ENCODE data around the gene PARS2. TPM values are rescaled to one million over a fixed set of nuclear protein-coding genes. Genes with fewer than 3 reads are reported as not detected.
A peak's percentile ranks its signal among the peaks of the same experiment; 100 is the strongest.

Gene PARS2
- total RNA-seq: 1 to 10 TPM; 3.7 to 5.6 (median 4.2) TPM
- 1 to 10 TPM in 1 of 2 donors, under 1 TPM in 1; 0.80 to 3.8 TPM for polyA plus RNA-seq
- long read RNA-seq, donor 1, transcript PARS2-201 (2 exons, 2,347 nt): major isoform, 7 of 8 reads
- long read RNA-seq, donor 1, partial matches to known transcripts: 0 of 8 reads
- long read RNA-seq, donor 1, other reads (novel, unspliced or antisense): 1 of 8 reads
- long read RNA-seq, donor 2, transcript PARS2-201 (2 exons, 2,347 nt): major isoform, 10 of 11 reads
- long read RNA-seq, donor 2, partial matches to known transcripts: 0 of 11 reads
- long read RNA-seq, donor 2, other reads (novel, unspliced or antisense): 1 of 11 reads
- long read RNA-seq, donor 3, transcript PARS2-201 (2 exons, 2,347 nt): major isoform, 13 of 16 reads
- long read RNA-seq, donor 3, partial matches to known transcripts: 0 of 16 reads
- long read RNA-seq, donor 3, other reads (novel, unspliced or antisense): 3 of 16 reads

DNA sequence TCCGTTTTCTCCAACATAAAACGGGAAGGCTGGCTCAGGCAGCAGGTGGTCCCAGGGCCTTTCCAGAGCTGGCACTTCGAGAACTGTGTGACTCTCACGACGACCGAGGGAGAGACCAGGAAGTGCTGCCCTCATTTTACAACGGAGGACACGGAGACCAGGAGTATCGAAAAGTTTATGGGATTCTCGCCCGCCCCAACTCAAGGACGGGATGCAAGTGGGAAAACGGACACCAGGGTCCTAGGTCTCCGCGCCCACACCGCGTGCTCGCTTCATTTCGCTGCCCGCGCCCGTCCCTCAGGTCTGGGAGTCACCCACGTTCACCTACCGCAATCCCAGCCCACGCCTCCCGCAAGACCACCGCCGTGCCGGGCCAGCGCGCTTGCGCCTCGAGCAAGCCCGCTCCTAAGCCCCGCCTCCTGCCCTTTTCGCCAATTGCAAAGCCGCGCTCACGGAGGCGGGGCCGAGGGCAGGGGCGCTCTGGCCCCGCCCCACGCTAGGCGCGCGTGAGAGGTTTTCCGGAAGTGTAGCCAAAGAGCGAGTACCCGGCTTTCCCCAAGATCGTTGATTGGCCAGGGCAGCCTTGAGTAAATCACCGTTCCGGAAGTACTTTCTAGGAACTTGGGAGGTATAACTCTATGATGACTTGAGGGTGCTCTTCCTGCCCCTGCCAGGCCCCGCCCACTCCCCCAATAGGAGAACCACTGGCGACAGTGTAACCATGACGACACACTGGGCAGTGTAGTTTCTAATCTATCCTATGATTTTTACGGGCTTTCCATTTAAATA, at the start of gene PARS2:
PARS2 (minus strand) TSS at position 391 of the 789 bp plus-strand sequence. CDS start 5,362 bp downstream, outside the sequence.
- H3K4me3 ChIP-seq: peak within 1 kb of the TSS; percentile 45 to 97 (median 78)
- no peaks in the 10 kb centered on the region for H3K9me3 ChIP-seq
- TF ChIP-seq, protein P1, sequence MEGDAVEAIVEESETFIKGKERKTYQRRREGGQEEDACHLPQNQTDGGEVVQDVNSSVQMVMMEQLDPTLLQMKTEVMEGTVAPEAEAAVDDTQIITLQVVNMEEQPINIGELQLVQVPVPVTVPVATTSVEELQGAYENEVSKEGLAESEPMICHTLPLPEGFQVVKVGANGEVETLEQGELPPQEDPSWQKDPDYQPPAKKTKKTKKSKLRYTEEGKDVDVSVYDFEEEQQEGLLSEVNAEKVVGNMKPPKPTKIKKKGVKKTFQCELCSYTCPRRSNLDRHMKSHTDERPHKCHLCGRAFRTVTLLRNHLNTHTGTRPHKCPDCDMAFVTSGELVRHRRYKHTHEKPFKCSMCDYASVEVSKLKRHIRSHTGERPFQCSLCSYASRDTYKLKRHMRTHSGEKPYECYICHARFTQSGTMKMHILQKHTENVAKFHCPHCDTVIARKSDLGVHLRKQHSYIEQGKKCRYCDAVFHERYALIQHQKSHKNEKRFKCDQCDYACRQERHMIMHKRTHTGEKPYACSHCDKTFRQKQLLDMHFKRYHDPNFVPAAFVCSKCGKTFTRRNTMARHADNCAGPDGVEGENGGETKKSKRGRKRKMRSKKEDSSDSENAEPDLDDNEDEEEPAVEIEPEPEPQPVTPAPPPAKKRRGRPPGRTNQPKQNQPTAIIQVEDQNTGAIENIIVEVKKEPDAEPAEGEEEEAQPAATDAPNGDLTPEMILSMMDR (IDR thresholded peaks at IDR 0.05): no peak
- intact Hi-C loops (cut with DNase I): no loop called here
- H3K27ac ChIP-seq: peak within 1 kb of the TSS in 9 of 10 donors; percentile 15 to 81 (median 69)
- H3K27me3 ChIP-seq: no peaks in the 10 kb centered on the region
- H3K36me3 ChIP-seq: peaks cover 0 to under 1% (median 0%) of the 10 kb centered on the region in 9 donors
- DNase-seq (peak; percentile 96 to 97), ATAC-seq (peak; percentile 98 to 100 (median 99))
- peaks cover 0 to 19% (median 13%) of the 10 kb centered on the region in 9 donors for H3K4me1 ChIP-seq
- 0 to 1% methylated on average over 57 of the region's 57 CpGs for WGBS, 2 donors

DNA sequence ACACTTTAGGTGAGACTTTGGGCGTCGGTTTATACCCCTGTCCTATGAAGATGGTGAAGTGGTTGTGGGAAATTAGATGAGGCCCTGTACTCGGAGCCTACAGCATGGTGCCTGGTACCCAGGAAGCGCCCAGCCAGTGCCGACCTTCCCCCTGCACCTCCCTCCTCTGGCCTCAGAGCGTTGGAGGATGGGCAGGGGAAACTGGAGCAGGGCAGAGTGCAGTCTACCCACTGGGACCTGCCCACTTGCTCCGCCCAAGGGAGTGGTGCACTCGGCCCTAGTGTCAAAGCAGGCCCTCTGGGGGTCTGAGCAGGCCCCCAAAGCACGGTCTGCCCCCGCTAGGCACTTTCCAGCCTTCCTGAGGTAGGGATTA, 49.8 kb upstream of the PARS2 start:
- Histone ChIP-seq H3K4me1 (no peaks in the 10 kb centered on the region), H3K36me3 (no peaks in the 10 kb centered on the region), H3K9me3 (no peaks in the 10 kb centered on the region), H3K4me3 (no peak overlapping the region), H3K27ac (no peak overlapping the region), H3K27me3 (no peaks in the 10 kb centered on the region)
- DNase-seq (no peak), ATAC-seq (no peak)
- WGBS, 2 donors: 71 to 73% methylated on average over 10 of the region's 10 CpGs
- intact Hi-C loops (cut with DNase I): loop anchor here in 7 of 10 donors (5.0 to 10.0 kb wide), 8 partner anchors 59 to 1337 kb away; no protein-coding TSS in a partner anchor
- TF ChIP-seq, protein P1 (IDR thresholded peaks at IDR 0.05): no peak

DNA sequence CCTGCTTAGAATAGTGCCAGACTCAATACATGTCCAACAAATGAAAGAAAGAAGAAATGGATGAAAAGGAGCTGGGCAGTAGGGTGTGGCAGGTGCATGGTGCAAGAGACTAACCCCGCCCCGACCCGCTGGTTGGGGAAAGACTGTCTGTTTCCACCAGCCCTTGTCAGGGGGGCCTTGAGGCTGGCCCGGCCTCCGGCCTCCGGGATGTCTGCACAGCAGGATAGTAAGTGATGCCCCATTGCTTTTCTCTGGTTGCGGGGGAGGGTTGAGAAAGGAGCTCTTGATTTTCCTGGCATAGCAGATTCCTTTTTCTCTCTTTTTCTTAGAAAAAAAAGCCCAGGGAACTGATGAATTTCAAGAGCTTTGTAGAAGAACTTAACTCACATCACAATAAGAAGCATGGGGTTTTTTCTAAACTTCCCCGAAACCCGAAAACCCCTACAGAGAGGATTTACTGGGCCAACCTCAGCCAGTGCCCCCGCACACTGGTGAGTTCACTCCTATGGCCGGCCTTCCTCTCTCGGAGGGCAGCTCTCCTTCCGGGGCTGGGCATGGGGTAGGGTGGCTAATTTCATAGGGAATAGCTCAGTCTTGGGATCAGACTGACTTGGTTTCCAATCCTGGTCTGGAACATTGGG, 49.3 kb upstream of the PARS2 start:
- DNase-seq (no peak), ATAC-seq (no peak)
- H3K9me3 ChIP-seq: no peaks in the 10 kb centered on the region
- no peaks in the 10 kb centered on the region for H3K27me3 ChIP-seq
- TF ChIP-seq, protein P1 (IDR thresholded peaks at IDR 0.05): no peak
- WGBS, 2 donors: 59 to 67% methylated on average over 13 of the region's 13 CpGs
- no peaks in the 10 kb centered on the region for H3K36me3 ChIP-seq
- H3K4me1 ChIP-seq: no peaks in the 10 kb centered on the region
- H3K27ac ChIP-seq: no peak overlapping the region
- H3K4me3 ChIP-seq: no peak overlapping the region
- intact Hi-C loops (cut with DNase I): loop anchor here in 7 of 10 donors (5.0 to 10.0 kb wide), 8 partner anchors 59 to 1336 kb away; no protein-coding TSS in a partner anchor

Data from heart right ventricle (tissue), 16 donors.